SK-N-MC (cell line): ENCODE measurements around the gene SPHK1.

ENCODE experiments used
- EZH2 ChIP-seq: fragments of 200-600 bp; sonication (generic); IDR thresholded peaks from one replicate; pipeline ENCODE4 v1.6.1; 2017; ENCODE audit warnings: antibody characterized with exemption
- POLR2AphosphoS5 ChIP-seq: IDR thresholded peaks from 2 replicates; pipeline ENCODE4 v1.6.1; 2012; ENCODE audit warnings: mild to moderate bottlenecking, low read depth, low read length, borderline replicate concordance

DNA sequence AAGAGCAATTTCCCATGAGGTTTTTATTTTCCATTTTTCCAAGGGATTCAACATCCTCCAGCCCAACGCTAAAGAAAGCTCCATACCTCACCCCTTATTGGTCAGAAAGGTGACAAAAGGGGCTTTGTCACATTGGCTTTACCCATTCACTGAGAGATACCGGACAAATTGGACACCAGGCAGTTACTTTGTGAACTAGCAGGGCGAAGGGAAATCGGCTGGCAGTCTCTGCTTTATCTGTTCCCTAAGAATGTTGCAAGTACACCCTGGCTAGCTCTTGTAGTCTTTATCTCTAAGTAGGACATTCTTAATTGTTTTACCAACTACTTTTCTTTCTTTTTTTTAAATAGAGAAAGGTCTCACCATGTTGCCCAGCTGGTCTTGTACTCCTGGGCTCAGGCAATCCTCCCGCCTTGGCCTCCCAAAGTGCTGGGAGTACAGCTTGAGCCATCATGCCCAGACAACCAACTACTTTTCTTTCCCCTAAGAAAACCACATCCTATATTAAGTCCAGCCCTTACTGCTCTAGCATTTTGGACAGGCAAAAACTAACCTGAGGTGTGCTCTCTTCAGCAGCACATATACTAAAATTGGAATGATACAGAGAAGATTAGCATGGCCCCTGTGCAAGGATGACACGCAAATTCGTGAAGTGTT, 47.5 kb upstream of the SPHK1 start:
- TF ChIP-seq POLR2AphosphoS5 (no peak), EZH2 (no peak)
